H54 (cell line): ENCODE data around the gene FBXO10.

Experiments used
- DNase-seq: peaks from one replicate; pipeline ENCODE4 v3.0.0; 2011; ENCODE audit warnings: low spot score, mixed read lengths; ENCODE audit not compliant: insufficient read length
- FAIRE-seq: peaks from 3 replicates; lab custom pipeline; 2011; peaks lifted over from hg19 to GRCh38; lab: Jason Lieb, UNC
- POLR2A ChIP-seq: IDR thresholded peaks from 2 replicates; pipeline ENCODE4 v1.6.1; 2011; ENCODE audit warnings: low read depth, mild to moderate bottlenecking, low read length

FBXO10 gene

DNA sequence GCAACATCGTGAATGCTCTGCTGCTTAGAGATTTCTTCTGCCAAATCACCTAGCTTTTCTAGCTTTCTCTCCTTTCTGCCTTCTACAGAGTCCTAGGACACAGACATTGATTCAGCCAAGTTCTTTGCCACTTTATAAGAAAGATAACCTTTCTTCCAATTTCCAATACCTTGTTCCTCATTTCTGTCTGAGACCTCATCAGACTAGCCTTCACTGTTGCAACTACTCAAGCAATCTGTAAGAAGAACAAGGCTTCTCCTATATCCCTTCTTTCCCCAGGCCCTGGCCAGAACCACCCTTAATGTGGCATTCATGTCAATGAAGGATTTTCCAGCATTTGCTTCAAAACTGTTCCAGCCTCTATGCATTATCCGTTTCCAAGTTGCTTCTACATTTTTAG lies 24.3 kb downstream of the FBXO10 start:
- TF ChIP-seq POLR2A, result no peak
- DNase-seq (no peak), FAIRE-seq (no peak)

DNA sequence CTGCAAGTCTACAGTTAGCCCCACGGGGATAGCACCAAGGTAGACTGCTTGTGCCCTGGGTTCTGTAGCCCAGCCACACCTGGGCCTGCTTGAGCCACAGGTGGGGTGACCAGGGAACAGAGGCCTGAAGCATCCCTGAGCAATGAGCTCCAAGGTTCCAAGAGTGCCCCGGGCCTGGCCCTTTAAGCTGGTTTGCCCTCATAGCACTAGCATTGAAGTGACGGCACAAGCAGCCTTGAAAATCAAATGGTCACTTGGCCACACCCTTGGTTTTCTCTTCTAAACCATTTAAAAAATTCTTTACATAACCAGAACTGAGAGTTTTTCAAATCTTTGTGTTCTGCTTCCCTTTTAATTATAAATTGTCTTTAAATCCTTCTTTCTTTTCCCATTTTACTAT lies 24.7 kb downstream of the FBXO10 start:
- no peak for TF ChIP-seq POLR2A
- DNase-seq (no peak), FAIRE-seq (no peak)

DNA sequence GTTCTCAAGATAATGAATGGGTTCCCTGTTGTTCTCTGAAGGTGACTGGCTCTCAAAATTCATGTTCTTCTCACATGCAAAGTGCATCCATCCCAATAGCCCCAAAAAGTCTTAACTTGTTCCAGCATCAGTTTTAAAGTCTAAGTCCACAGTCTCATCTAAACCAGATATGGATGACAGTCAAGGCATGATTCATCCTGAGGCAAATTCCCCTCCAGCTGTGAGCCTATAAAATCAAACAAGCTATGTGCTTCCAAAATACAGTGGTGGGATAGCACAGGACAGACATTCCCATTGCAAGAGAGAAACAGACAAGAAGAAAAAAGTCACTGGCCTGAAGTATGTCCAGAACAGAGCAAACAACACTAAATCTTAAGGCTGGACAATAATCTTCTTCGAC lies 25.4 kb downstream of the FBXO10 start:
- TF ChIP-seq POLR2A, result no peak
- no peak for DNase-seq
- no peak for FAIRE-seq

DNA sequence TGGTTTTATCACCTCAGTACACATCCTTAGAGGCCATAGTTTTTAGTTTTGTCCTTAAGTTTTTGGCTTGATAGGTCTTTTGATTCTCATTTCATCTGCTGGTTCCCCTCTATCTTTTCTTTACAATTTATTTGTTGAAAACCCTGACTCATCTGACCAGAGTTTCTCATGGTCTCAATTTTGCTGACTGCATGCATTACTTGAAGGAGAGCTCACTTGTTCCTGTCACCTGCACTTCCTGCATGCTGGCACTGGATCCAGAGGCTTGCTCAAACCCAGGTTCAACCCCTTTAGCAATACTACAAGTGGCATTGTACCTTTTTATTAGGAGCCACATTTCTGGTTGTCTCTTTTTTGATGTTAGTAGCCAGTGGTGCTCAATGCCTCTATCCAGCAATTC lies 26.7 kb downstream of the FBXO10 start:
- FAIRE-seq (no peak), DNase-seq (no peak)
- no peak for TF ChIP-seq POLR2A

DNA sequence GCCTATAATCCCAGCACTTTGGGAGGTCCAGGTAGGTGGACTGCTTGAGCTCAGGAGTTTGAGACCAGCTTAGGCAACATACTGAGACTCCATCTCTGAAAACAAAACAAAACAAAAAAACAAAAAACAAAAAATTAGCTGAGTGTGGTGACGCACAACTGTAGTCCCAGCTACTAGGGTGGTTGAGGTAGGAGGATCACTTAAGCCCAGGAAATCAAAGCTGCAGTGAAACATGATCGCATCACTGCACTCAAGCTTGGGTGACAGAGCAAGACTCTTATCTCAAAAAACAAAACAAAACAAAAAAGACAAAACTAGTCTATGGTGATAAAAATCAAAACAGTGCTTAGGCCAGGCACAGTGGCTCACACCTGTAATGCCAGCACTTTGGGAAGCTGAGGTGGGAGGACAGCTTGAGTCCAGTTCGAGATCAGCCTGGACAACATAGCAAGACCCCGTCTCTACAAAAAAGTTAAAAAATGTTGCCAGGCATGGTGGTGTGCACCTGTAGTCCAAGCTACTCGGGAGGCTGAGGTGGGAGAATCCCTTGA lies 28.8 kb downstream of the FBXO10 start:
- no peak for FAIRE-seq
- DNase-seq, result no peak
- TF ChIP-seq POLR2A, result no peak

DNA sequence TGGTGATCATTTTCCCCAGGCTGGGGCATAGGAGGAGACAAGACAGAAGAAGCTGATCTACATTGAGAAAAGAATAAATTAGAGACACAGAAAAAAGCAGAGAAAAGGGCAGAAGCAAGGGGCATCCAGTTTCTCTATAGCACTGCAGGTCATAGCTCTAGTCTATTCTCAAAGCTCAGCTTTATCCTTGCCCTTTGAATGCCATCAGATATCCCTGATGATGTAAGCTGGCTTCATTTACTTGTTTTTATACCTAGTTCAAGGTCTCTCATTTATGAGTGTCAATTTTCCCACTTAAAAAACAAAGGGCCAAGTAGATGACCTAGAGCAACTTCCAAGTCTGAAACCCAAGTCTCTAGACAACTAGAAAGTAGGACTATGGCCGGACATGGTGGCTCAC lies 32.7 kb downstream of the FBXO10 start:
- FAIRE-seq (no peak), DNase-seq (no peak)
- no peak for TF ChIP-seq POLR2A

DNA sequence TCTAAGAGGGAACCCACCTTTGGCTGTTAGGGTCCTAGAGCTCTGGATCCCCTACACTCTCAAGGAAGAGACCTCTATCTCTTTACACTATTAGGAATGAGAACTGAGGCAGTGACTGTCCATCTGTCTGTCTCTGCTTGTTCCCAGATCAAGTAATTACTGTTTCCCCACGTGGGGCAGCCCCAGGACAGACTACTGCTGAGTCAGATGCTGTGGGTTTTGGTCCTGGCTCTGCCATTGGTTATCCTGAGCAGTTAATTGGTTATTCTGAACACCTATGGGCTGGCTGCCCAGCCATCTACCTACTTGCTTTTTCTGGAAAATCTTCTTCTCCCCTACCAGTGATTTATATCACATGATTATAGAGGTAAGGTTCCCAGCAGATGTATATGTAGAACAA lies 33.3 kb downstream of the FBXO10 start:
- FAIRE-seq (no peak), DNase-seq (no peak)
- no peak for TF ChIP-seq POLR2A

DNA sequence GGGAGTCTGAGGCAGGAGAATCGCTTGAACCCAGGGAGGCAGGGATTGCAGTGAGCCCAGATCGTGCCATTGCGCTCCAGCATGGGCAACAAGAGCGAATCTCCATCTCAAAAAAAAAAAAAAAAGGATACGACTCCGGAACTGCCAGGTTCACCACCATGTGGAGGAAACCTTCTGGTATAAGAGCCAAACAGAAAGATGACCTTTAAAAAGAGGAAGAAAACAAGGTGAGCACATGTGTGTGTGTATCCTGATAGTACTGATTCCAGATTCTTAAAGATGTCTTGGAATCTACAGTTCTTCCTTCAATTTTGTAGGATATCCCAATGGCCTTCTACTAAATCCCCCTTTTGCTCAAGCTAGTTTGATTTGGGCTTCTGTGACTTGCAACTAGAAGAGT lies 33.7 kb downstream of the FBXO10 start:
- FAIRE-seq (no peak), DNase-seq (no peak)
- TF ChIP-seq POLR2A, result no peak

DNA sequence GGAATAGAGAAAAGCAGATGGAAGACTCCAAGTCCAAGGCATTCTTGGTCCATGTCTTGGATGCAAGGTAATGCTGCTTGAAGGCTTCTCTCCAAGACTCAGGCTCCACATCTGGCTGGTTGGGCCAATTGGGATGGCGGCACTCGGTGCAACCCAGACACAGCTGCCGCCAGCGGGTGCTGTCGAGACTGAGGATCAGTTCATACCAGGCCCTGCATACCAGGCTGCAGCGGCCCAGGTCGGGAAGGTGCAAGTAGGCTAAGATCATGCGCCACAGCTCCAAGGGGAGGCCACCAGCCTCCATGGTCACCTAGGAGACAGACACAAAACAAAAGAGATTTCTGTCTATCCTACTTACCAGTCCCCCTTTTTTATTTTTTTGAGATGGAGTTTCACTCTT lies 34.7 kb downstream of the FBXO10 start:
- TF ChIP-seq POLR2A, result no peak
- FAIRE-seq (no peak), DNase-seq (no peak)

DNA sequence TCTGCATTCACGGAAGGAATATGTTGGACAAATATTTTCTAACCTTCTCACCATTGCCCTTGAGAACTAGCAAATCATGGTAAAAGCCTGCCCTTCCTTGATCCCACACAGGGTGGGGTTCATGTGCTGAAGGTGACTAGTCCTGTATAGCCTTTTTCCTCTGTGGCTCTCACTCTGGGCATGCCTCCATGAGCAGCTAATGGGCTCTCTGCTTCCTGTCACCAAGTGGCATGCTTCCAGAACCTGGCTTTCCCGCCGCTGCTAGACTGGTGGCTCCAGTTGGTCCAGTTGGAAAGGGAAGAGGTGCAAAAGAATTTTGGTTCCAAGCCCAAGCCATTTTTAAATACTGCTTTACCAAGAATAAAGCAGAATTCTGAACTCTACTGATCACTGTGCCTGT lies 35.5 kb downstream of the FBXO10 start:
- no peak for DNase-seq
- no peak for TF ChIP-seq POLR2A
- FAIRE-seq, result no peak

DNA sequence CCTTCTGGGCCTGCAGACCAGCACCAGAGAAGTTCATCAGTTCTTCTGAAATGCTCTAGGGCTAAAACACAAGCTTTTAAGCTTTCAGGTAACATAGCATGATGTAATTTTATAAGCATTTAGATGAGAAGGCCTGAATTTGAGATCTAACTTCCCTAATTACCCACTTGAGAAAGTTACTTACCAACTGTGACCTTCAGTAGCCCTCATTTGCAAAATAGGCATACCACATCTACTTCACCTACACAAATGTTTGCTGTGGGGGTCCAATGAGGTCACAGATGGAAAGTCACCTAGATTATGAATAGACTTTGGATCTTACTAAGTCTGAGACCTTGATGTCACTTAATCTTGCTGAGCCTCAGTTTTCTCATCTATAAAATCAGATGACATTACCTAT lies 36.5 kb downstream of the FBXO10 start:
- FAIRE-seq (no peak), DNase-seq (no peak)
- no peak for TF ChIP-seq POLR2A

DNA sequence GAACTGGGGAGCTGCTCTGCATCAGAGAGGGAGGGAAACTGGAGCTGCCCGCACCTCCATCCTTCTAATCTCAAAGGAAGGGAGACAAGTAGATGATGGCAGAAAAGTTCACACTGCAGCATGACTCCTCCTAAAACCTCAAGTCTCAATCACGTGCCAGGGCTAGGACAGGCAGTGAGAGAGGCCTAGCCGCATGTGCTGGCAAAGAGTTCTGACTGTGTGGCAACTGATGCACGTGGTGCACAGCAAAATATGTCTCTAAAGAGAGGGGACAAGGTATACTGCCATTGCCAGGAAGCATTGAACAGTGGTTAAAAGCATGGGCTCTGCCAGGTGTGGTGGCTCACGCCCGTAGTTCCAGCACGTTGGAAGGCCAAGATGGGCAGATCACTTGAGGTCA lies 38.1 kb downstream of the FBXO10 start:
- DNase-seq (no peak), FAIRE-seq (no peak)
- TF ChIP-seq POLR2A, result no peak

DNA sequence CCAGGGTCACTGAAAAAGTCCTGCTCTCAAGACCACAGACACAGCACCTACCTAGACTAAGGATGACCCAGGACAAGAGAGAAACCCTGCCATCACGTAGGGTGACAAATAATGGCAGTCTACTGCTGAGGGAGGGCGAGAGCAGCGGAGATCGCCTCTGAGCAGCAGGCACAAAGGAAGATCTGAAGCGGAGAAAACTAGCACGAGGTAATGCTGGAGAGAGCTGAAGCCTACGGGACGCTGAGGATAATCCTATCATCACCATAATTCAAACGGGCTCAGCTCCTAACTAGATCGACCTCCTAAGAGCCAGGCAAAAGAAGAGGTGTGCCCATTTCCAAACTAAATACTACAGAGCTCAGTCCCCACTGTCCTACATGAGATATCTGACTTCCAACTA lies 41.3 kb downstream of the FBXO10 start:
- DNase-seq, result no peak
- FAIRE-seq, result no peak
- no peak for TF ChIP-seq POLR2A

DNA sequence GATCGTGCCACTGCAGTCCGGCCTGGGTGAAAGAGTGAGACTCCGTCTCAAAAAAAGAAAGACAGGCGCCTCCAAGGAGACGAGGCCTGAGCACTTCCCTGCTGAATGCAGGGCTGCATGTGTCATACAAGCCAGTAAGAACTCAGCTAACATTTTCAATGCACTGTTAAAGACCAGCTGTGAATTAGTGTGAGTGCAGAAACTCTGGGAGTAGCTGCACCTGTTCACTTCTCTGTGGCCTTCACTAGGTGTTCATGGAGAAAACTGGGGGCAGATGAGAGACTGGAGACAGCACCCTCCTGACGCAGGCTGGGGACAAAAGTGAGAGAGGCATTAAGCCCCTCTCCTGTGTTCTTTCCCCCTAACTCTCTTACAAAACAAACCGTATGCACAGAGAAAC lies 41.8 kb downstream of the FBXO10 start:
- DNase-seq (no peak), FAIRE-seq (no peak)
- no peak for TF ChIP-seq POLR2A

DNA sequence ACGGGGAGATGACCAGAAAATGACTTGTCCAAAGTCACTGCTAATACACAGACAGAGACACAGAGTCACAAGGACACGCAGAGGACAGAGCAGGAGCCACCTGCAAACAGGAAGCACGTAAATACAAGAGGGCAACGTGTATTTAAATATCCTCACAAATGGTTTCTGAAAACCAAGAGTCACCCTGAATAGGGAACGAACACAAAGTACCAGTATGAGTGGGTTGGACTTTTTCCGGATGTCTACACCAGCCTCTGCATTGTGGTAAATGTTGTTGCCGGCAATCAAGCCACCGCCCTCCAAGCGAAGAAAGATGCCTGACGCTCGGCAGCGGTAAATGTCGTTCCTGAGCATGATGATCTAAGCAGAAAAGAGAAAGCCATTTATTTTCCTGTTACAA lies 44.5 kb downstream of the FBXO10 start:
- TF ChIP-seq POLR2A, result no peak
- DNase-seq, result no peak
- FAIRE-seq, result no peak
